Ureter (tissue), 1 donor: ENCODE data around the gene LDB2. TPM values are rescaled to one million over a fixed set of nuclear protein-coding genes. Genes with fewer than 3 reads are reported as not detected.
"Not testable (repeated sequence)": the region's sequence is repeated elsewhere in the genome, so short reads cannot be mapped to it uniquely, and the experiment has no call there.

Experiments
- DNase-seq: peaks from one replicate; pipeline ENCODE4 v3.0.0-alpha.2; 2020; ENCODE audit warnings: low spot score
- total RNA-seq: library from RNA; stranded (reverse); gene quantifications from one replicate; pipeline ENCODE4 v1.2.4, GENCODE V29; 2023
- donor health status: DM: yes; HTN: yes; CAD: no.

LDB2 gene
- total RNA-seq, 1 donor from 2014 or later, result 63.3 TPM

DNA sequence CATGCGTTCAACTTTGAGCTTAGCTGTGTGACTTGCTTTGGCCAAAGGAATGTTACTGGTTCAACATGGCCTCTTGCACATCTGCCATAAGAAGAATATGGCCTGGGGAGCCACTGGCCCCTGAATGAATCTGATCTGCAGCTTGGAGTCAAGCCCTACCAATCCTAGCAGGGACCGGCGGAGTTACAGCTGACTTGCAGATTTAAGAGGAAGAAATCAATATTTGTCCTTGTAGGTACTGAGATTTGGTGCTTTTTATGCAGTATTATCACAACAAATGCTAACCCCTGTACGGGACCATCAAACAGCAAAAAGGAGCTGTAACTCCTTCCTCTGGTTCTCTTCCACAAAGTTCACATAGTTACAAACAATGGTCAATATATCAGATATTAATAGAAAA lies 252.0 kb downstream of the LDB2 start:
- no peak for DNase-seq

GRCh38 chr4:16643893-16644292 lies 254.6 kb downstream of the LDB2 start:
- DNase-seq, result no peak

- DNase-seq, result no peak
These were observed 255.5 kb downstream of the LDB2 start for GRCh38 chr4:16642897-16643296.

DNA sequence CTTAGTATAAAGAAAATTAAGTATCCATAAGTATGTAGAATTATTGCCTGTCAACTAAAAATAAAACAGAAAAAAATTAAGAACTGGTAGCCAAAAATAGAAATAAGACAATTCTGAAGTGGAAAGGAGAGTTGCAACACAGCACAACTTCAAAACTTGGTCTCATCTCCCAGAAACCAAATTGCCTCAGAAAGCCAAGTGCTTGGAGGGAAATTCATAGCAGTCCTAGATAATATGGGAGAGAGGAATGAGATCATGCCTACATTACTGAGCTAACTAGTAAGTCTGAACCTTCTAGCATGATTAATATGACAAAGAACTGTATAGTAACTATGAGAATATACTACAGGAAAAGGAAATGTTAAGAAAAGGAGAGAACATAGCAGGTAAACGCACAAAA lies 256.5 kb downstream of the LDB2 start:
- no peak for DNase-seq

GRCh38 chr4:16636912-16637630 lies 261.4 kb downstream of the LDB2 start:
- no peak for DNase-seq

DNA sequence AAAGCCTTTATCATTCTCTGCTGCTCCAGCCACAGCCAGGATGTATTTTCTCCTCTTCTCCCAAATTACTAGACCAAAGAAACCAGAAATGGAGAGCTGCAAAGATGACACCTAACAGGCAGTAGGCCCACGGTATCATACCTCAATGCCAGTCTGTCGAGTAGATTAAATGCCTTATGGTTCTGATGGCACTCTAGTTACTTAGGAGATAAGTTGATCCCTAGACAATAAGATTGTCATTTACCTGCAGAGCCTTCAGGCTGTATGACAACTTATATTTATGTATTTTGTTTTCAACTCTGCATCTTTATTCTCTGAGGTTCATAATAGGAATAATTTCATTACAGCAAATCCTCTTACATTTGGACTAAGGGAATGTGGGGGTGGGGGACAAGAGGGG lies 262.1 kb downstream of the LDB2 start:
- DNase-seq, result no peak

- not testable (repeated sequence) for DNase-seq
These were observed 269.2 kb downstream of the LDB2 start for GRCh38 chr4:16629274-16629673.

DNA sequence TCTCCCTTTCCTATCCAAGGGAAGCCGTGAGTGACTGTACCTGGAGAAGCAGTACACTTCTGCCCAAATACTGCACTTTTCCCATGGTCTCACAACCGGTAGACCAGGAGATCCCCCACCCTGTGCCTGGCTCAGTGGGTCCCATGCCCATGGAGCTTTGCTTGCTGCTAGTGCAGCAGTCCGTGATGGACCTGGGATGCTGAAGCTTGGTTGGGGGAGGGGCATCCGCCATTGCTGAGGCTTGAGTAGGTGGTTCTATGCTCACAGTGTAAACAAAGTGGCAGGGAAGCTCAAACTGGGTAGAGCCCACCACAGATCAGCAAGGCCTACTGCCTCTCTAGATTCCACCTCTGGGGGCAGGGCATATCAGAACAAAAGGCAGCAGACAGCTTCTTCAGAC lies 269.6 kb downstream of the LDB2 start:
- not testable (repeated sequence) for DNase-seq

DNA sequence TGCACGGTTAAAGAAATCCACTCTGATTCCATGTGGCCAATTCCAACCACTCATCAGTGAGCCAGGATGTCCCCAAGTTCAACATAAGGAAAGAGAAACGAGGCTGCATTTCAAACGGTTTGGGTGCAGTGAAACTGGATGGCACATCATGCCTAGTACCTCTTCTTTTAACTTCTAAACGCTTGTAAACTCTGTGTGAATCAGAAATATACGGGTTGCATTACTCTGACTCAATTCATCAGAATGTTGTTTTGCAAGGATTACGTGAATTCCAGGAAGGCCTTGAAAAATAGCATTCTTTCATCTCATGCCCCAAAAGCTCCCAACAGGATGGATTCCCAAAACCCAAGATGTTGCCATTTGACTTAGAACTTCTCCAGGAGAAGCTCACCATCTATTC lies 270.4 kb downstream of the LDB2 start:
- DNase-seq, result no peak

- no peak for DNase-seq
These were observed 271.5 kb downstream of the LDB2 start for GRCh38 chr4:16626945-16627344.

- DNase-seq, result no peak
These were observed 275.6 kb downstream of the LDB2 start for GRCh38 chr4:16622826-16623225.

- DNase-seq, result no peak
These were observed 281.0 kb downstream of the LDB2 start for GRCh38 chr4:16617435-16617834.

GRCh38 chr4:16617011-16617410 lies 281.4 kb downstream of the LDB2 start:
- DNase-seq, result no peak

- DNase-seq, result no peak
These were observed 289.2 kb downstream of the LDB2 start for GRCh38 chr4:16609170-16609758.

DNA sequence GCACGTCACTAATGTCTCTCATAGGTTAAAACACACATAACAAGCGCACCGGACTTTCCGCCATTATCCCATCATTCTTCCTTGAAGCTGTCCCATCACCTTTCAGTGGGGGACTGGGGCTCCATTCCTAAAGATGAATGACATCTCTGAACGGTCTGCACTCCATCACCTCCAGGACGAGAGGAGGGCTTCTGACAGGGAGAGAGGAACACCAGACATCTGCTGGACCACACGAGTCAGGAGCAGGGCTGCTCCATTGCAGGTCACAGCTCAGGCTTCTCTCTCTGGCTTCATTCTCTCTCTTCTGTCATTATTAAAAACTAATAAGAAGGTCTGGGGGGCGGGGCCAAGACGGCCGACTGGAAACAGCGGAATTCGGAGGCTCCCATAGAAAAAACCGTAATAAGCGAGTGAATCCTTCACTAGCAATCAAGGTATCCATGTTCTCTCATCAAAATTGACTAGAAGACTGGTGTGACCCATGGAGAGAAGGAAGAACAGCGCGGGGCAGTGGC lies 289.8 kb downstream of the LDB2 start:
- no peak for DNase-seq

DNA sequence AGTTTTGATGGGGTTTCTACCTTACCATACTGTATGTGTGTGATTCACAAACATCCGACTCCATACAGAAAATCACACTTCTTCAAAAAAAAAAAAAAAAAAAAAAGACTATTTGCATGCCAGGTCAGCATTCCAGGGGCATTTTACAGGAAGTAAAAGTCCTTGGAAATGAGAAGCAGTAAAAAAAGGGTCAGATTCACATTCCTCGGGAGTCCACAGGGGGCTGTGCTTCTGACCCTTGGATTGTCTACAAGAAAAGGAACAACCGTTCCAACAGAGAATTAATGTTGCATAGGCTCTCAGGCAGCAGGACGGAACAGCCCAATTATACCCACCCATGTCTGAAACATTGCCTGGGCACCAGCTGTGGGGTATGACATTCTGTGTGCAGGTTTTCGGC lies 290.3 kb downstream of the LDB2 start:
- no peak for DNase-seq

DNA sequence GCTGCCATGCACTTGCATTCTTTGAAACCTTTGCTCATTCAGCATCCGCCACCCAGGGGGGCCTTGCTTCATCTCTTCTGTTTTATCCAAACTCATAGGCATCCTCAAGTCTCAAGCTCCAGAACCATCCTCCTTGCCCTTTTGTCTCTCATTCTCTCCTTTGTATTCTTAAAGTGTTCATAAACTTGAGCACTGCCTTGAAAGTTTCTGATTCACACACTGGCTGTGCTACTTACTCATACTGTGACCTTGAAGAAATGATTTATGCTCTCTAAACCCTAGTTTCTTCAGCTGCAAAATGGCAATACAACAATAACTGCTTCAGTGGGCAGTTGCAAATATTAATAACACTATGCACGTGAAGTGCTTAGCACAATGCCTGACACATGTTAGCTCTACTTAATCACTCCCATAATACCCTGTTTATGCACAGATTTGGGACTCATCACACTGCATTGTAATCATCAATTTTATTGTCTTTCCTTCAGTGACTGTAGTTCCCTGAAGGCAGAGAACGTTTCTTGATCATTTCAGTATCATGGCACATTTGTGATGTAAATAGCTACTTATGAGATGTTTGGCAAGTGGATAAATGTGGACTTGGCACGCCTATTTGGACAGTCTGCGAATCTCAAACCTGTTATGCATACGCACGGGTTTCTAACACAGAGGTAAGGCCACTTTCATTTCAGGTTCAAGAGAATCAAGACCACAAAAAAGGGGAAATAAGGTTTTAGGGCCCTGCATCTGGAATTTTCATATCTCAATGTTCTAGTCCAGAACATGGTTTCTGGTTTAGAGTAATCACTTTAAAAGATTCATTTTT lies 291.0 kb downstream of the LDB2 start:
- no peak for DNase-seq

DNA sequence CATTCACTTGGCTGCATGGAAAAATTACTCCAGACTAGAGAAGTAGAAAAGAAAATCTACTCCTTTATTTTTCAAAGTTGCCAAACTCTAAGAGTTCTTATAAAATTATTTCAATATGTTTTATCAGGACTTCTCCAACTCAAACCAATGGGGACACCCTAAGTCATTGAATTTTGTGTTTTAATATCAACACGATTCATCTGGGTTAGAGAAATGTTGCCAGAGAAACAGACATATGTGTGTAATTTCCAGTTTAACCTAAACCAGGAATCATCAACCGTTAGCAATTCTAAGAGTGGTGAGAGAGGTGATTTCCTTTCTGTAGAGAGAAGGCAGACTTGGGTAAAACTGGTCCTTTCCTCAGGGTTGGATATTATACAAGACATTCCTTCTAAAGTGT lies 291.8 kb downstream of the LDB2 start:
- DNase-seq, result no peak

- DNase-seq, result no peak
These were observed 295.3 kb downstream of the LDB2 start for GRCh38 chr4:16603178-16603577.

DNA sequence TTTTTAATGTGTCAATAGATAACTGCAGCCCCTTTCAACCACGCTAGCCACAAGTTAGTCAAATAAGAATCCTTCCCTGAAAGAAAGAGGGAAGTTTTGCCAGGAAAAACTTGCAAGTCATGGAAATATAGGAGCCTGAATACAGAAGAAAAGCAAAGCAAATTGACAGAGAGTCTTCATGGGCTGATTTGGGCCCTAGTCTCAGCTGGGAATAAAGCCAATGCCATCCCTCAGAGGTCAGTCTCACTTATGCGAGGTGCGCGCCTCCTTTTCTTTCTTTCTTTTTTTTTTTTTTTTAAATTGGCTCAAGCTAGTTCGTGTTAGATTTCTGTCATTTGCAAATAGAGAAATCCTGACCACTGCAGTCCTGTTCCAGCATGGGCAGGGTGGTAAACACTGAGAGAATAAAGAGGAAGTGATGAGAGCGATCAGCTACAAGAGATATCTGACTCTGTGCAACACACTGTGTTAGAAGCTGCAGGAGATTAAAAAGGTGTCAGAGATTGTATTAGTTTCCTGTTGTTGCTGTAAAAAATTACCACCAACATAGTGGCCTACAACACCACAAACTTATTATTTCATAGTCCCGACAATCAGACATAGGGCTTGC lies 299.7 kb downstream of the LDB2 start:
- no peak for DNase-seq

DNA sequence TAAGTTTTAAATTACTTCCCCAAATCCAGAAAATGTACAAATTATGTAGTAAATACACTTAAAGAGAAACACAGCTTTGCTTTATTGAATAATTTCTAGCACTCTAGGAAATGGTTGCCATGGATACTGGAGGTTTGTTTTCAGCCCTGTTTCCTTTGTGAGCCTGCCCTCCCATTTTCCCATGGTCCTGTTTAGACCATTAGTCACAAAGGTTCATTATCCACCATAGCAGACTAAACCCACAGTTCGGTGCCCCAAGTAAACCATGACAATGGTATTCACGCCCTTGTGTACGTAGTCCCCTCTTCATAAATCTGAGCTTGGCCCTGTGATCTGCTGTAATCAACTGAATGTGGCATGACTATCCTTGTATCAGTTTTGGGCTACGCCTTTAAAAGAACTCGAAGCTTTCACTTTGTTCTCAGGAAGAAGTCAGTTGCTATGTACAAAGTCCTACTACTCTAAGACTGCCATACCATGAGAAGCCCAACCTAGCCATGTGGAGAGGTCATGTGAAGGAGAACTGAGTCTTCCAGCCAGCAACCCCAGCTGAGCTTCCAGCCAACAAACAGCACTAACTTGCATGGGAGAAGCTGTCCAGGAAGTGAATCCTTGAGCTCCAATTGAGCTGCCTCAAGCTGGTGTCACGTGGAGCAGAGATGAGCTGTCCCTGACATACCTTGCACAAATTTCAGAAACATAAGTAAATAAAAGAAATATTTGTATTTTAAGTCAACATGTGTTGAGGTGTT lies 300.4 kb downstream of the LDB2 start:
- DNase-seq, result no peak

DNA sequence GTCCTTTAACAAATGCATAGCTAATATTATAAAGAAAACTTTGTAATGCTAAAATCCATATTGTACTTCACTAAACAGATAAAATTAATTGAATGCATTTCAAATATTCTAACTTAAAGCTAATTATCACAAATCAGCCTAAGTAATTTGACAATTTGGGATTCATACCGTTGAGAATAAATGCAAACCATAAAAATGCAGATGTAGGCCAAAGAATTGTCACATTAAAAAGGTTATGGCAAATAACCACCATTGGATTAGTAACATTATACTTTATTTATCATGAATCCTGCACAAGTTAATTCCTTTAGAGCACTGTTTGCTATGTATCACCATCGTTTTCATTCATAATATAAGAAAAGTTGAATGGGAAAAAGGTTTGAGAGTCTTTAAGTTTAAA lies 301.0 kb downstream of the LDB2 start:
- DNase-seq, result no peak
